Progenitor cell of endocrine pancreas (in vitro differentiated cells): ENCODE results near the gene GPI. TPM values are rescaled to one million over a fixed set of nuclear protein-coding genes. Genes with fewer than 3 reads are reported as not detected.

Source experiments
- DNase-seq: peaks from one replicate; pipeline ENCODE4 v3.0.0; 2021; ENCODE audit warnings: low spot score; ENCODE audit not compliant: unreplicated experiment
- H3K27ac Mint-ChIP-seq: 2 replicates; pipeline ENCODE4 v1.8.0; 2021; ENCODE audit warnings: mild to moderate bottlenecking, moderate library complexity, mixed read lengths
- H3K27me3 Mint-ChIP-seq: 2 replicates; pipeline ENCODE4 v1.8.0; 2021; ENCODE audit warnings: mixed read lengths
- H3K36me3 Mint-ChIP-seq: 2 replicates; pipeline ENCODE4 v1.8.0; 2022; ENCODE audit warnings: mixed read lengths; ENCODE audit not compliant: insufficient read depth
- H3K4me1 Mint-ChIP-seq: 2 replicates; pipeline ENCODE4 v1.8.0; 2021; ENCODE audit warnings: low read depth, mixed read lengths
- H3K4me3 Mint-ChIP-seq: 2 replicates; pipeline ENCODE4 v1.8.0; 2021; ENCODE audit warnings: low read depth, mild to moderate bottlenecking, moderate library complexity, mixed read lengths
- H3K9me3 Mint-ChIP-seq: 2 replicates; pipeline ENCODE4 v1.8.0; 2021; ENCODE audit warnings: low read depth, mixed read lengths
- total RNA-seq: library from RNA; stranded (reverse); gene quantifications from 2 replicates; pipeline ENCODE4 v1.2.1, GENCODE V29; 2021
- TF ChIP-seq, protein P1 (sequence below): fragments of 200-600 bp; sonication (generic); IDR thresholded peaks from one replicate; pipeline ENCODE4 v1.5.0; 2021; ENCODE audit warnings: antibody characterized with exemption, mild to moderate bottlenecking; ENCODE audit not compliant: unreplicated experiment

The GPI gene
- total RNA-seq, 1 donor from 2014 or later: 147 TPM

DNA sequence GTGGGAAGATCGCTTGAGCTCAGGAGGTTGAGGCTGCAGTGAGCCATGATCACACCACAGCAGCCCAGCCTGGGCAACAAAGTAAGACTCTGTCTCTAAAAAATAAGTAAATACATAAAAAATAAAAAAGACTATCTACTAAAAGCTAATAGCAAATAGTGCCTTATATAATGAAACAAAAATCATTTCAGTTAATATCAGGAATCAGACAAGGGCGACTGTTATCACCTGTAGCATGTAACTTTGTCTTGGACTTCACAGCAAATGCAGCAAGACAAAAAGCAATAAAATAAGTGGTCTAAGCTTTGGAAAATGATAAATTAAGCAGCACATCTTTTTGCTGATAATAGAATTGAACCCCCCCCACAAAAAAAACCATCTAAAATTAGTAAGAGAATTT, 21.2 kb upstream of the GPI start:
- no peak for DNase-seq
- Mint-ChIP-seq H3K9me3 (no peaks in the 10 kb centered on the region), H3K27me3 (no peaks in the 10 kb centered on the region), H3K4me3 (no peak overlapping the region), H3K4me1 (no peaks in the 10 kb centered on the region), H3K36me3 (peaks cover 25% of the 10 kb centered on the region), H3K27ac (no peak overlapping the region)
- TF ChIP-seq, protein P1, sequence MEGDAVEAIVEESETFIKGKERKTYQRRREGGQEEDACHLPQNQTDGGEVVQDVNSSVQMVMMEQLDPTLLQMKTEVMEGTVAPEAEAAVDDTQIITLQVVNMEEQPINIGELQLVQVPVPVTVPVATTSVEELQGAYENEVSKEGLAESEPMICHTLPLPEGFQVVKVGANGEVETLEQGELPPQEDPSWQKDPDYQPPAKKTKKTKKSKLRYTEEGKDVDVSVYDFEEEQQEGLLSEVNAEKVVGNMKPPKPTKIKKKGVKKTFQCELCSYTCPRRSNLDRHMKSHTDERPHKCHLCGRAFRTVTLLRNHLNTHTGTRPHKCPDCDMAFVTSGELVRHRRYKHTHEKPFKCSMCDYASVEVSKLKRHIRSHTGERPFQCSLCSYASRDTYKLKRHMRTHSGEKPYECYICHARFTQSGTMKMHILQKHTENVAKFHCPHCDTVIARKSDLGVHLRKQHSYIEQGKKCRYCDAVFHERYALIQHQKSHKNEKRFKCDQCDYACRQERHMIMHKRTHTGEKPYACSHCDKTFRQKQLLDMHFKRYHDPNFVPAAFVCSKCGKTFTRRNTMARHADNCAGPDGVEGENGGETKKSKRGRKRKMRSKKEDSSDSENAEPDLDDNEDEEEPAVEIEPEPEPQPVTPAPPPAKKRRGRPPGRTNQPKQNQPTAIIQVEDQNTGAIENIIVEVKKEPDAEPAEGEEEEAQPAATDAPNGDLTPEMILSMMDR: no peak

DNA sequence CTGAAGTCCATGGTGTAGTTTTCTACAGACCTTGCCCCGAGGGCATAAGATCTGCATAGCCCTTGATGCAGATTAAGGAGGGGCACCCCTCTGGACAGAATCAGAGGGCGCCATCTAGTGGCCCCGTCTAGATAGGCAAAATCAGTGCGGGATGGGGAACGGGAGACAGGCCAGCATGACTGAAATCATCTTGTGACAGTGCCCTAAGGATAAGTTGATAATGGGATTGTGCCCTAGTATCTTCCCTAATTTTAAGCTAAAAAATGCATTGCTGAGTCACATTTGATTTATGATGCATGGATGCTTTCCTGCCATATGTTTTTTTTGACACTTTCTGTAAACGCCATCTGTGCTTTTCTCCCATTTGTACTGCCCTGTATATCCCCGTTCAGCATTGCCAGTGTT, 19.0 kb upstream of the GPI start:
- H3K27ac Mint-ChIP-seq: no peak overlapping the region
- H3K36me3 Mint-ChIP-seq: peaks cover 24% of the 10 kb centered on the region
- no peaks in the 10 kb centered on the region for H3K9me3 Mint-ChIP-seq
- TF ChIP-seq, protein P1: peak; percentile 76
- H3K4me1 Mint-ChIP-seq: no peaks in the 10 kb centered on the region
- DNase-seq: peak; percentile 42
- no peak overlapping the region for H3K4me3 Mint-ChIP-seq
- H3K27me3 Mint-ChIP-seq: no peaks in the 10 kb centered on the region

DNA sequence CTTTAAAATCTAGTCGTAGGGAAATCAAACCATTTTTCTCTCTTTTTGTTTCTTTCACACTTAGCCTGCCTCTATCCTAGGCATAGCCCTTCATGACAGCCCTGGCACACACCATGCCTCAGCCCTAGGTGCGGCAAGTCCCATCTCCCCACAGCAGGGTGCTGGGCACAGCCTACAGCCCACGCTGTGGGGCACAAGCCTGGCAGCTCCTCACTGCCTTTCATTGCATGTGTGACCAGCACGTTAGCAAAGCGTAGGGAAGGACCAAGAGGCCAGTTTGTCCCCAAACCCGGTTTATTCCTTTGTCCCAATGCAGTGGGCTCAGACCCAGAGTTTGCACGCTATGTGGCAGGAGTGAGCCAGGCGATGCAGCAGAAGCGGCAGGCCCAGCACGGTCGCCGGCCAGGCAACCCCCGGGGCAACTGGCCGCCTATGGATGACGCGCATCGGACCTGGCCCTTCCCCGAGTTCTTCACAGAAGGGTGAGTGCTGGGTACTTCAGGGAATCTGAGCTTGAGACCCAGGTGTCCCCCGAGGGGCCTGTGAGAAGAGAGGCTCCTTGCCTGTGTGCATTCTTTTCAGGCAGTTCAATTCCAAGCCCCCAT, 17.3 kb upstream of the GPI start:
- Mint-ChIP-seq H3K4me1 (no peaks in the 10 kb centered on the region), H3K4me3 (no peak overlapping the region), H3K9me3 (no peaks in the 10 kb centered on the region), H3K36me3 (peaks cover 21% of the 10 kb centered on the region), H3K27me3 (no peaks in the 10 kb centered on the region), H3K27ac (no peak overlapping the region)
- DNase-seq: no peak
- TF ChIP-seq, protein P1: no peak

DNA sequence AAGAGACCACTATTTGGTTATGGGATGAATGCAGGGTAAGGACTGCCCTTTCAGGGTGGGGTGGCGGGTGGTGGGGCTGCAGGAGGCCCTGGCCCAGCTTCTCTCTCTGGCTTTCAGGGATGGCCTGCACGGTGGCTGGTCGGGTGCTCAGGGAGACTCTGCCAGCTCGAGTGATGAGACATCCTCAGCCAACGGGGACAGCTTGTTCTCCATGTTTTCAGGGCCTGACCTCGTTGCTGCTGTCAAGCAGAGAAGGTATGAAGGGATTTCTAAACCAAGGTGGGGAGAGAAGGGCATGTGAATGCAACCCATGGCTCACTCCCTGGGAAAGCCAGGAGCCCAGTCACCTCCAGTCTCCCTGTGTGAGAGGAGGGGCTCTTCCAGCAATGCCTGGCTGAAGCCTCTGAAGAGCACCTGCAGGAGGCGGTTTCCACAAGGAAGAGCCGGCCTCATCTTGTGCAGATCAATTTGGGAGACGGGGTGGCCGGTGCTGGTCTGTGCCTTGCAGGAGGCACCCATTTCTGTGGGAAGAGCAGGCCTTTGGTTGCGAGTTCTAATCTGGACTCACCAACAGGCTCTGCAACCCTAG, 16.0 kb upstream of the GPI start:
- H3K4me3 Mint-ChIP-seq: no peak overlapping the region
- DNase-seq: no peak
- H3K27me3 Mint-ChIP-seq: no peaks in the 10 kb centered on the region
- H3K36me3 Mint-ChIP-seq: peaks cover 21% of the 10 kb centered on the region
- no peaks in the 10 kb centered on the region for H3K4me1 Mint-ChIP-seq
- H3K9me3 Mint-ChIP-seq: no peaks in the 10 kb centered on the region
- TF ChIP-seq, protein P1: no peak
- no peak overlapping the region for H3K27ac Mint-ChIP-seq

DNA sequence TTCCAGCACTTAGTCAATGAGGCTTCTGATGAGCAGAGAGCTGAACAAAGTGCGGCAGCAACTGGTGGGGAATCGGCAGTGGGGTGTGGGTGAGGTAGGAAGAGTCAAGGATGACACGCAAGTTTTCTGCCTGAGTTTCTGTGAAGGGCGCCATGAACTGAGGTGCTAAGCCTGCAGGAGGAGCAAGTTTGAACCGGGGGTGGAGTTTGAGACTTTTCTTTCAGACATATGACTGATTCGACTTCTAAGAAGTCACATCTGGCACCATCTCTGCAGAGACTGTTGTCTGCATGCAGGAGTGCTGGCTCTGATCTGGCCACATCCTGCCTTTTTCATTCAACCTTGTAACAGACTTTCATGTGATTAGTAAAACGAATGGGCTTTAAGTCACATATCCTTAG, 14.8 kb upstream of the GPI start:
- Mint-ChIP-seq H3K9me3 (no peaks in the 10 kb centered on the region), H3K4me1 (no peaks in the 10 kb centered on the region), H3K27me3 (no peaks in the 10 kb centered on the region), H3K27ac (peak overlapping the region; percentile 5), H3K36me3 (peaks cover 24% of the 10 kb centered on the region), H3K4me3 (no peak overlapping the region)
- TF ChIP-seq, protein P1: no peak
- no peak for DNase-seq
